Heart right ventricle (tissue), 16 donors: Measurements from ENCODE around the gene CAPZB. TPM values are rescaled to one million over a fixed set of nuclear protein-coding genes. Genes with fewer than 3 reads are reported as not detected.

ENCODE experiments used
- ATAC-seq, 8 donors: fragments of 200-7000 bp; cut with Tn5 transposase; one replicate each; pipeline ENCODE4 v1.9.1; 2020; ENCODE audit warnings: mild to moderate bottlenecking in 8 of 8, moderate library complexity in 8 of 8, moderate number of reproducible peaks in 1 of 8
- DNase-seq, 2 donors: peaks; one replicate each; pipeline ENCODE4 v3.0.0-alpha.2; 2020
- H3K27ac ChIP-seq, 10 donors: fragments of 200-600 bp; sonication (generic) in 2 of 10; one replicate each; pipeline versions ENCODE4 v1.5.0 to v1.8.0; 2020 to 2022; ENCODE audit warnings: mild to moderate bottlenecking in 3 of 10
- H3K27me3 ChIP-seq, 7 donors: fragments of 200-600 bp; one replicate each; pipeline ENCODE4 v1.8.0; 2021 to 2022; ENCODE audit warnings: mild to moderate bottlenecking in 2 of 7
- H3K36me3 ChIP-seq, 9 donors: fragments of 200-600 bp; sonication (generic) in 1 of 9; one replicate each; pipeline versions ENCODE4 v1.5.0 to v1.8.0; 2020 to 2022; ENCODE audit warnings: mild to moderate bottlenecking in 2 of 9
- H3K4me1 ChIP-seq, 9 donors: fragments of 200-600 bp; sonication (generic) in 1 of 9; one replicate each; pipeline versions ENCODE4 v1.5.0 to v1.8.0; 2020 to 2022; ENCODE audit warnings: mild to moderate bottlenecking in 4 of 9
- H3K4me3 ChIP-seq, 10 donors: fragments of 200-600 bp; sonication (generic) in 2 of 10; one replicate each; pipeline versions ENCODE4 v1.5.0 to v1.8.0; 2020 to 2022; ENCODE audit warnings: mild to moderate bottlenecking in 7 of 10, moderate library complexity in 2 of 10
- H3K9me3 ChIP-seq, 11 donors: fragments of 200-600 bp in 10 of 11; sonication (generic) in 2 of 11; one replicate each; pipeline versions ENCODE4 v1.5.0 to v1.8.0; 2013 to 2022; ENCODE audit warnings: mild to moderate bottlenecking in 2 of 11, control low read depth in 1 of 11, moderate library complexity in 1 of 11
- WGBS, 2 donors: extraction: QIAGEN DNeasy Blood & Tissue Kit; methylation state at CpG; one replicate each; pipeline ENCODE4 v1.1.7; 2013; ENCODE audit warnings: inconsistent platforms in 1 of 2; 5-methylcytosine and 5-hydroxymethylcytosine counted together
- intact Hi-C, 10 donors: fragments of 100-400 bp; cut with DNase I; formaldehyde crosslinking; loops; one replicate each; pipeline versions ENCODE4 v1.11.1 to v1.14.2; 2022
- polyA plus RNA-seq, 2 donors: library from polyadenylated mRNA; stranded (reverse); fragments of 200-250 nt; gene quantifications; one replicate each; pipeline ENCODE4 v1.2.3, GENCODE V29; 2013
- total RNA-seq, 10 donors: library from RNA; stranded (reverse); fragmentation: NEBNext Ultra II Directional in 3 of 10; extraction: Animal tissue kit (Norgen Biotek cat#: 25700) in 3 of 10; gene quantifications; one replicate each; pipeline versions ENCODE4 v1.2.1 to v1.2.4, GENCODE V29; 2021 to 2023
- TF ChIP-seq, protein P1 (sequence below), 9 donors: fragments of 200-600 bp; sonication (generic) in 2 of 9; IDR thresholded peaks; one replicate each; pipeline versions ENCODE4 v1.5.0 to v1.8.0; 2021 to 2022; ENCODE audit warnings: antibody characterized with exemption in 9 of 9, mild to moderate bottlenecking in 5 of 9, moderate library complexity in 1 of 9
- donor health status: Arrhythmogenic right ventricular cardiomyopathy.
- donor health status: ischemic (EF 13 %, LVEDD 7.1; RV severe dilation, severe dysfunction).
- donor health status: healthy with polysubstance abuse.
- donor health status: DM: no; HTN: yes; CAD: no.
- donor health status: DM: no; HTN: no; CAD: no.
- donor health status: ischemic (EF 25% LVEDD 6.9; RV normal size, moderate dysfunction).
- donor health status: ischemic (EF 25% LVEDD 5.7; RV mildly dilated, moderate dysfunction).
- donor health status: healthy.
- donor health status: DM: yes; HTN: yes; CAD: no.
- donor health status: Ischemic cardiomyopathy.
- donor health status: ischemic (EF 35%, LVEDD 5.7; RV mildly dilated, moderate dysfunction).
- donor health status: nonischemic (EF 11% LVEDD 7.7; RV severe dilation, severe dysfunction).
- donor health status: DM: yes; HTN: yes; CAD: no.
- donor health status: PGD.
- donor health status: ischemic (EF 29% LVEDD 5.4; RV normal size, mild dysfunction).
- donor health status: nonischemic (EF 23%, LVEDD 6.1; RV moderate dilation, normal function).

CAPZB gene
- total and polyA plus RNA-seq, 12 donors: 158 to 307 (median 228) TPM

GRCh38 chr1:19324665-19324990 is 160.7 kb downstream of the CAPZB start:
- DNase-seq: no peak
- Histone ChIP-seq H3K27ac (no peak overlapping the region), H3K4me1 (no peaks in the 10 kb centered on the region), H3K36me3 (peaks cover 0 to 87% (median 38%) of the 10 kb centered on the region in 9 donors), H3K9me3 (no peaks in the 10 kb centered on the region), H3K27me3 (no peaks in the 10 kb centered on the region), H3K4me3 (no peak overlapping the region)
- TF ChIP-seq, protein P1, sequence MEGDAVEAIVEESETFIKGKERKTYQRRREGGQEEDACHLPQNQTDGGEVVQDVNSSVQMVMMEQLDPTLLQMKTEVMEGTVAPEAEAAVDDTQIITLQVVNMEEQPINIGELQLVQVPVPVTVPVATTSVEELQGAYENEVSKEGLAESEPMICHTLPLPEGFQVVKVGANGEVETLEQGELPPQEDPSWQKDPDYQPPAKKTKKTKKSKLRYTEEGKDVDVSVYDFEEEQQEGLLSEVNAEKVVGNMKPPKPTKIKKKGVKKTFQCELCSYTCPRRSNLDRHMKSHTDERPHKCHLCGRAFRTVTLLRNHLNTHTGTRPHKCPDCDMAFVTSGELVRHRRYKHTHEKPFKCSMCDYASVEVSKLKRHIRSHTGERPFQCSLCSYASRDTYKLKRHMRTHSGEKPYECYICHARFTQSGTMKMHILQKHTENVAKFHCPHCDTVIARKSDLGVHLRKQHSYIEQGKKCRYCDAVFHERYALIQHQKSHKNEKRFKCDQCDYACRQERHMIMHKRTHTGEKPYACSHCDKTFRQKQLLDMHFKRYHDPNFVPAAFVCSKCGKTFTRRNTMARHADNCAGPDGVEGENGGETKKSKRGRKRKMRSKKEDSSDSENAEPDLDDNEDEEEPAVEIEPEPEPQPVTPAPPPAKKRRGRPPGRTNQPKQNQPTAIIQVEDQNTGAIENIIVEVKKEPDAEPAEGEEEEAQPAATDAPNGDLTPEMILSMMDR (IDR thresholded peaks at IDR 0.05): no peak
- no peak for ATAC-seq
- WGBS, 2 donors: 98 to 99% methylated on average over 9 of the region's 9 CpGs
- intact Hi-C loops: no loop called here

- H3K27me3 ChIP-seq: no peaks in the 10 kb centered on the region
- H3K4me3 ChIP-seq: no peak overlapping the region
- H3K4me1 ChIP-seq: no peaks in the 10 kb centered on the region
- no peak overlapping the region for H3K27ac ChIP-seq
- no peaks in the 10 kb centered on the region for H3K9me3 ChIP-seq
- DNase-seq: no peak
- peaks cover 0 to 87% (median 38%) of the 10 kb centered on the region in 9 donors for H3K36me3 ChIP-seq
- TF ChIP-seq, protein P1 (IDR thresholded peaks at IDR 0.05): no peak
- WGBS, 2 donors: 89% methylated on average over 23 of the region's 23 CpGs
- intact Hi-C loops: no loop called here
- ATAC-seq: no peak
These were observed 161.2 kb downstream of the CAPZB start for GRCh38 chr1:19323987-19324664.

- intact Hi-C loops: no loop called here
- WGBS, 2 donors: 64 to 70% methylated on average over 10 of the region's 10 CpGs
- no peaks in the 10 kb centered on the region for H3K9me3 ChIP-seq
- DNase-seq (no peak), ATAC-seq (no peak)
- H3K4me3 ChIP-seq: no peak overlapping the region
- peaks cover 0 to 87% (median 26%) of the 10 kb centered on the region in 9 donors for H3K36me3 ChIP-seq
- peaks cover 0 to 1% (median 0%) of the 10 kb centered on the region in 9 donors for H3K4me1 ChIP-seq
- no peaks in the 10 kb centered on the region for H3K27me3 ChIP-seq
- no peak overlapping the region for H3K27ac ChIP-seq
- TF ChIP-seq, protein P1 (IDR thresholded peaks at IDR 0.05): no peak
These were observed 162.9 kb downstream of the CAPZB start for GRCh38 chr1:19322481-19322880.

- intact Hi-C loops: no loop called here
- Histone ChIP-seq H3K4me1 (peaks cover 0 to 13% (median 0%) of the 10 kb centered on the region in 9 donors), H3K9me3 (no peaks in the 10 kb centered on the region), H3K27ac (no peak overlapping the region), H3K36me3 (peaks cover 0 to 77% (median 21%) of the 10 kb centered on the region in 9 donors), H3K27me3 (no peaks in the 10 kb centered on the region), H3K4me3 (no peak overlapping the region)
- 95 to 98% methylated on average over 3 of the region's 3 CpGs for WGBS, 2 donors
- DNase-seq (no peak), ATAC-seq (no peak)
- TF ChIP-seq, protein P1 (IDR thresholded peaks at IDR 0.05): no peak
These were observed 164.3 kb downstream of the CAPZB start for GRCh38 chr1:19321071-19321470.
